ENCODE data around the gene DIAPH2. TPM values are rescaled to one million over a fixed set of nuclear protein-coding genes. Genes with fewer than 3 reads are reported as not detected.

The DIAPH2 gene
- total RNA-seq, 2 donors from 2014 or later: 42.4 to 66.0 TPM

DNA sequence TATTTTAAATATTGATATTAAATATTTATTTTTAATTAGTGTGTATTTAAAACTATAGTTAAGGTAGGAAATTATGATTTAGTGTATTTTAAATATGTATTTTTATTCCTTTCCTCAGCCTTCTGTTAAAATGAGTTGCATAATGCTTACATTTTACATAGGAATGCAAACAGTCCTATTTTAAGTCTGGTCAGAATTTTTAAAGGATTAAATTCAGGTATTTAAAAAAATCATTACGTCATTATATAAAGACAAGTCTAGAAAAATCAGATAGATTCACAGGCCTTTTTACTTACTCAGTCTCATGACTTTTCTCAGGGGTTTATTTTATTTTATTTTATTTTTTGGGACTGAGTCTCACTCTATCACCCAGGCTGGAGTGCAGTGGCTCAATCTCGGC, 148.7 kb downstream of the DIAPH2 start:
- no peak for ATAC-seq (ENCODE audit: insufficient number of reproducible peaks, low FRiP score, low read depth)
- no peak overlapping the region for H3K27ac ChIP-seq

DNA sequence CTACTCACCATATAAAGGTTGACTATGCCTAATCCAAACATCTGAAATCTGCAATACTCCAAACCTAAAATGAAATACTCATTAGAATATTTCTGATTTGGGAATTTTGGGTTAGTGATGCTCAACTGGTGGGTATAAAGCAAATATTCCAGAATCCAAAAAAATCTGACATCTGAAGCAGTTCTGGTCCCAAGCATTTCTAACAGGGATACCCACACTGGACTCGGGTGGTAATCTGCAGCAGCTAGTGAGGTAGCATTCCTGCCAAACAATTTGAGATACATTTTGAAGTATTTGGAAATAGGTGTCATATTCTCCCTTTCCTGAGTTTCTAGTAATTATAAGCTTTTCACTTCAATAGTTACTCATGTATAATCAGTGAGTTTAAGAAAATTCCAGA, 149.5 kb downstream of the DIAPH2 start:
- H3K4me1 ChIP-seq (ENCODE audit: control insufficient read depth in 1 of 2, low read depth in 2 of 2): no peaks in the 10 kb centered on the region
- no peak overlapping the region for H3K27ac ChIP-seq
- no peak for ATAC-seq (ENCODE audit: insufficient number of reproducible peaks, low FRiP score, low read depth)
- no peak overlapping the region for H3K4me3 ChIP-seq
- no peaks in the 10 kb centered on the region for H3K36me3 ChIP-seq
- no peaks in the 10 kb centered on the region for H3K9me3 ChIP-seq
- H3K27me3 ChIP-seq (replicated peaks; ENCODE audit: insufficient read depth): no peaks in the 10 kb centered on the region
- DNase-seq (ENCODE audit: low spot score): no peak
- TF ChIP-seq, protein P1, sequence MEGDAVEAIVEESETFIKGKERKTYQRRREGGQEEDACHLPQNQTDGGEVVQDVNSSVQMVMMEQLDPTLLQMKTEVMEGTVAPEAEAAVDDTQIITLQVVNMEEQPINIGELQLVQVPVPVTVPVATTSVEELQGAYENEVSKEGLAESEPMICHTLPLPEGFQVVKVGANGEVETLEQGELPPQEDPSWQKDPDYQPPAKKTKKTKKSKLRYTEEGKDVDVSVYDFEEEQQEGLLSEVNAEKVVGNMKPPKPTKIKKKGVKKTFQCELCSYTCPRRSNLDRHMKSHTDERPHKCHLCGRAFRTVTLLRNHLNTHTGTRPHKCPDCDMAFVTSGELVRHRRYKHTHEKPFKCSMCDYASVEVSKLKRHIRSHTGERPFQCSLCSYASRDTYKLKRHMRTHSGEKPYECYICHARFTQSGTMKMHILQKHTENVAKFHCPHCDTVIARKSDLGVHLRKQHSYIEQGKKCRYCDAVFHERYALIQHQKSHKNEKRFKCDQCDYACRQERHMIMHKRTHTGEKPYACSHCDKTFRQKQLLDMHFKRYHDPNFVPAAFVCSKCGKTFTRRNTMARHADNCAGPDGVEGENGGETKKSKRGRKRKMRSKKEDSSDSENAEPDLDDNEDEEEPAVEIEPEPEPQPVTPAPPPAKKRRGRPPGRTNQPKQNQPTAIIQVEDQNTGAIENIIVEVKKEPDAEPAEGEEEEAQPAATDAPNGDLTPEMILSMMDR (IDR thresholded peaks at IDR 0.05): no peak

More for the DNA sequence above, 148.7 kb downstream of the DIAPH2 start:
- TF ChIP-seq, protein P1 (IDR thresholded peaks at IDR 0.05): no peak
- no peaks in the 10 kb centered on the region for H3K36me3 ChIP-seq
- no peaks in the 10 kb centered on the region for H3K27me3 ChIP-seq (replicated peaks; ENCODE audit: insufficient read depth)
- H3K4me3 ChIP-seq: no peak overlapping the region
- H3K4me1 ChIP-seq (ENCODE audit: control insufficient read depth in 1 of 2, low read depth in 2 of 2): no peaks in the 10 kb centered on the region
- no peaks in the 10 kb centered on the region for H3K9me3 ChIP-seq
- DNase-seq (ENCODE audit: low spot score): no peak

DNA sequence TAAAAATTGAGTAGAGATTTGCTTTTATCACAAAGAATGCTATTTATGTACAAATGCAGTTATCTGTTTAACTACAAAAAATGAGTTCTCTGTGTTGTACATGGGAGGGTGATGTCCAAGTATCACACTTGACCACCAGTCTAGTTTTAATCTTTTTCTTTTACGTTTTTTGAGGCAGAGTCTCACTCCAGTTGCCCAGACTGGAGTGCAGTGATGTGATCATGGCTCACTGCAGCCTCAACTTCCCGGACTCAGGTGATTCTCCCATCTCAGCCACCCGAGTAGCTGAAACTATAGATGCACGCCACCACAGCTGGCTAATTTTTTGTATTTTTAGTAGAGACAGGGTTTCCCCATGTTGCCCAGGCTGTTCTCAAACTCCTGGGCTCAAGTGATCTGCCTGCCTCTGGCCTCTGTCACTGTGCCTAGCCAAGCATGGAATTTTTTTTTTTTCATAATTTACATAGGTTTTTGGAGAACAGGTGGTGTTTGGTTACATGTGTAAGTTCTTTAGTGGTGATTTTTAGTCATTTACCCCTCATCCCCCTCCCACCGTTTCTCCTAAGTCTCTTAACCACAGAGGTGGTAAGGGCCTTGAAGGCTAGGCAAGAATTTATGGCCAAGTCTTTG, 151.1 kb downstream of the DIAPH2 start:
- H3K36me3 ChIP-seq: no peaks in the 10 kb centered on the region
- ATAC-seq (ENCODE audit: insufficient number of reproducible peaks, low FRiP score, low read depth): no peak
- H3K9me3 ChIP-seq: no peaks in the 10 kb centered on the region
- no peaks in the 10 kb centered on the region for H3K4me1 ChIP-seq (ENCODE audit: control insufficient read depth in 1 of 2, low read depth in 2 of 2)
- H3K27me3 ChIP-seq (replicated peaks; ENCODE audit: insufficient read depth): no peaks in the 10 kb centered on the region
- H3K4me3 ChIP-seq: no peak overlapping the region
- DNase-seq (ENCODE audit: low spot score): no peak
- TF ChIP-seq, protein P1 (IDR thresholded peaks at IDR 0.05): no peak
- no peak overlapping the region for H3K27ac ChIP-seq

DNA sequence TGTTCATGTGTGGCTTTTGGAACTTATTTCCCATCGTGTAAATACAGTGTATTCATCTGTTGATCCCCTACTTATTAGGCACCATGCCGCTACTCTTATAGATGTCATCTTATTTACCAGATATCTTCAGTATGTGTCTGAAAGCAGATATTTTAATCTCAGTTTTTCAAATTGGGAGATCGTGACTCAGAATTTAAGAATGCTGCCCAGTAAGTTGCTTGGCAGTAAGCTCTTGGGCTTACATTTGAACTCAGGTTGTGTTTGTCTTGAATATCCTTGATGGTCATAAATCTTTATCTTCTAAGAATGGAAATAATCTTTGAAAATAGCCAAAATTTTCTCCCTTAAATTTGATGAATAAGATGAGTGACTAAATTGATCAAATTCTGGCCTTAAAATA, 153.2 kb downstream of the DIAPH2 start:
- ATAC-seq (ENCODE audit: insufficient number of reproducible peaks, low FRiP score, low read depth): no peak
- Histone ChIP-seq H3K36me3 (no peaks in the 10 kb centered on the region), H3K4me1 (ENCODE audit: control insufficient read depth in 1 of 2, low read depth in 2 of 2) (no peaks in the 10 kb centered on the region), H3K9me3 (no peaks in the 10 kb centered on the region), H3K4me3 (no peak overlapping the region), H3K27me3 (replicated peaks; ENCODE audit: insufficient read depth) (no peaks in the 10 kb centered on the region), H3K27ac (no peak overlapping the region)
- TF ChIP-seq, protein P1 (IDR thresholded peaks at IDR 0.05): no peak
- no peak for DNase-seq (ENCODE audit: low spot score)

DNA sequence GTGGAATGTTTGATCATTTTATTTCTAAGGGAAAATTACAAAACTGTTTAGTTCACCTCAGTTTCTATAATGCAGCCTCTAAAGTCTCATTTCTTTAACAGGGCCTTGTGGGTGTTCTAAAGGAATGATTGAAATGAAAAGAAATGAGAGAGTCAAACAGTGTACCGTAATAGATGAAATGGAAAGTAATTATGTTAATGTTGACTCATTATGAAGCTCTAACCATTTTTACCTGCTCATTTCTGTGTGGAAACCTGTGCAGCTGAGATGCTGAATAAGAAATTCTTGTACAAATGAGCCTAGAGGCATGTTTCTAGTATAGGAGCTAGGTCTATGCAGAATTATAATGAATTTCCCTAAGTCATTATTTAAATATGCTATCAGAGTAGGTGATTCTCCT, 153.9 kb downstream of the DIAPH2 start:
- DNase-seq (ENCODE audit: low spot score) (no peak), ATAC-seq (ENCODE audit: insufficient number of reproducible peaks, low FRiP score, low read depth) (no peak)
- H3K4me1 ChIP-seq (ENCODE audit: control insufficient read depth in 1 of 2, low read depth in 2 of 2): no peaks in the 10 kb centered on the region
- no peak overlapping the region for H3K4me3 ChIP-seq
- H3K27ac ChIP-seq: no peak overlapping the region
- no peaks in the 10 kb centered on the region for H3K36me3 ChIP-seq
- TF ChIP-seq, protein P1 (IDR thresholded peaks at IDR 0.05): no peak
- H3K9me3 ChIP-seq: no peaks in the 10 kb centered on the region
- H3K27me3 ChIP-seq (replicated peaks; ENCODE audit: insufficient read depth): no peaks in the 10 kb centered on the region
